Measurements from ENCODE around the gene THBD.

Gene THBD

GRCh38 chr20:23000232-23000947, 49.1 kb downstream of the THBD start:
- DNase-seq (ENCODE audit: low read depth), result no peak
- H3K4me3 ChIP-seq (ENCODE audit: low read depth, low read length), result no peak overlapping the region
- no peak for TF ChIP-seq CTCF (IDR thresholded peaks at IDR 0.05; ENCODE audit: insufficient read depth, low read depth, low read length, missing control alignments)

- no peak overlapping the region for H3K4me3 ChIP-seq (ENCODE audit: low read depth, low read length)
- no peak for TF ChIP-seq CTCF (IDR thresholded peaks at IDR 0.05; ENCODE audit: insufficient read depth, low read depth, low read length, missing control alignments)
- DNase-seq (ENCODE audit: low read depth), result no peak
These were observed 49.7 kb downstream of the THBD start for GRCh38 chr20:22999756-23000155.

GRCh38 chr20:22998476-22998875, 51.0 kb downstream of the THBD start:
- DNase-seq (ENCODE audit: low read depth), result no peak
- no peak overlapping the region for H3K4me3 ChIP-seq (ENCODE audit: low read depth, low read length)
- no peak for TF ChIP-seq CTCF (IDR thresholded peaks at IDR 0.05; ENCODE audit: insufficient read depth, low read depth, low read length, missing control alignments)

GRCh38 chr20:22995923-22996322, 53.5 kb downstream of the THBD start:
- no peak for TF ChIP-seq CTCF (IDR thresholded peaks at IDR 0.05; ENCODE audit: insufficient read depth, low read depth, low read length, missing control alignments)
- DNase-seq (ENCODE audit: low read depth), result no peak
- no peak overlapping the region for H3K4me3 ChIP-seq (ENCODE audit: low read depth, low read length)
